ENCODE results near the gene ZNF200. TPM values are rescaled to one million over a fixed set of nuclear protein-coding genes. Genes with fewer than 3 reads are reported as not detected.
"Not testable (repeated sequence)": the region's sequence is repeated elsewhere in the genome, so short reads cannot be mapped to it uniquely, and the experiment has no call there.

ZNF200 gene
- total RNA-seq, 1 donor from 2014 or later: 9.0 TPM

GRCh38 chr16:3281222-3281820, 46.4 kb upstream of the ZNF200 start:
- DNase-seq (ENCODE audit: extremely low spot score, unreplicated experiment): no peak
- Mint-ChIP-seq H3K27me3 (ENCODE audit: unreplicated experiment) (peaks cover 10% of the 10 kb centered on the region), H3K4me1 (ENCODE audit: unreplicated experiment) (peaks cover 21% of the 10 kb centered on the region), H3K9me3 (ENCODE audit: unreplicated experiment) (peaks cover 6% of the 10 kb centered on the region), H3K27ac (ENCODE audit: unreplicated experiment) (no peak overlapping the region), H3K36me3 (ENCODE audit: unreplicated experiment) (peaks cover 12% of the 10 kb centered on the region), H3K4me3 (ENCODE audit: unreplicated experiment) (peak overlapping the region; percentile 94)
- TF ChIP-seq, protein P1, sequence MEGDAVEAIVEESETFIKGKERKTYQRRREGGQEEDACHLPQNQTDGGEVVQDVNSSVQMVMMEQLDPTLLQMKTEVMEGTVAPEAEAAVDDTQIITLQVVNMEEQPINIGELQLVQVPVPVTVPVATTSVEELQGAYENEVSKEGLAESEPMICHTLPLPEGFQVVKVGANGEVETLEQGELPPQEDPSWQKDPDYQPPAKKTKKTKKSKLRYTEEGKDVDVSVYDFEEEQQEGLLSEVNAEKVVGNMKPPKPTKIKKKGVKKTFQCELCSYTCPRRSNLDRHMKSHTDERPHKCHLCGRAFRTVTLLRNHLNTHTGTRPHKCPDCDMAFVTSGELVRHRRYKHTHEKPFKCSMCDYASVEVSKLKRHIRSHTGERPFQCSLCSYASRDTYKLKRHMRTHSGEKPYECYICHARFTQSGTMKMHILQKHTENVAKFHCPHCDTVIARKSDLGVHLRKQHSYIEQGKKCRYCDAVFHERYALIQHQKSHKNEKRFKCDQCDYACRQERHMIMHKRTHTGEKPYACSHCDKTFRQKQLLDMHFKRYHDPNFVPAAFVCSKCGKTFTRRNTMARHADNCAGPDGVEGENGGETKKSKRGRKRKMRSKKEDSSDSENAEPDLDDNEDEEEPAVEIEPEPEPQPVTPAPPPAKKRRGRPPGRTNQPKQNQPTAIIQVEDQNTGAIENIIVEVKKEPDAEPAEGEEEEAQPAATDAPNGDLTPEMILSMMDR (IDR thresholded peaks at IDR 0.05): no peak

DNA sequence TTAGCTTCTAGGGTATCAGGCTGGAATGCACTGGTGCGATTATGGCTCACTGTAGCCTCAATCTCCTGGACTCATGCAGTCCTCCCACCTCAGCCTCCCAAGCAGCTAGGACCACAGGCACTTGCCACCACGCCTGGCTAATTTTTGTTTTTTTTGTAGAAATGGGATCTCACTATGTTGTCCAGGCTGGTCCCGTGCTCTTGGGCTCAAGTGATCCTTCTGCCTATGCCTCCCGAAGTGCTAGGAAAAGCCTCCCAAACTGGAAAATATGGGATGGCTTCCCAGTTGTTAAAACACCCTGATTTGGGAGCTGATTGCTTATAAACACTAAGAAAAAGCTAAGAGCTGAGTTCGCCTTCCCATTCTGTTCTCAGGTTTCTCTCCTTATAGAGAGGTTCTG, 41.7 kb upstream of the ZNF200 start:
- H3K36me3 Mint-ChIP-seq (ENCODE audit: unreplicated experiment): no peaks in the 10 kb centered on the region
- DNase-seq (ENCODE audit: extremely low spot score, unreplicated experiment): no peak
- no peak overlapping the region for H3K4me3 Mint-ChIP-seq (ENCODE audit: unreplicated experiment)
- no peaks in the 10 kb centered on the region for H3K9me3 Mint-ChIP-seq (ENCODE audit: unreplicated experiment)
- TF ChIP-seq, protein P1 (IDR thresholded peaks at IDR 0.05): no peak
- H3K4me1 Mint-ChIP-seq (ENCODE audit: unreplicated experiment): no peaks in the 10 kb centered on the region
- no peak overlapping the region for H3K27ac Mint-ChIP-seq (ENCODE audit: unreplicated experiment)
- H3K27me3 Mint-ChIP-seq (ENCODE audit: unreplicated experiment): peaks cover 19% of the 10 kb centered on the region

DNA sequence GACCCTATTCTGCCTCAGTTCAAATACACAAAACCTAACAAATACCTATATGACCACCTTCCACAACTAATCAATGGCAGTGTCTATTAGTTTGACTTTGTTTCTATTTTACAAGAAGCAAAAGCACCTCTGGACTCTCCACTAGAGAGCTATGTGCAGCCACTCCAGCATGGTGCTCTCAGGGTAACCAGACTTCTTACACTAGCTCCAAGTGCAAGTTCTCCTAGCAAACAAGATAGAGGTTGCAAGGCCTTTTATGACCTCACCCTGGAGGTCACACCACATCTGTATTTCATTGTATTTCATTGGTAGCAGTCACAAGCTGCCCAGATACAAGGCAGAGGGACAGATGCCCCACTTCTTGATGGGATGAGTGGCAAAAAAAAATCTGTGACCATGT, 40.0 kb upstream of the ZNF200 start:
- H3K27me3 Mint-ChIP-seq (ENCODE audit: unreplicated experiment): peaks cover 19% of the 10 kb centered on the region
- no peaks in the 10 kb centered on the region for H3K9me3 Mint-ChIP-seq (ENCODE audit: unreplicated experiment)
- H3K4me1 Mint-ChIP-seq (ENCODE audit: unreplicated experiment): no peaks in the 10 kb centered on the region
- TF ChIP-seq, protein P1 (IDR thresholded peaks at IDR 0.05): no peak
- no peak overlapping the region for H3K4me3 Mint-ChIP-seq (ENCODE audit: unreplicated experiment)
- DNase-seq (ENCODE audit: extremely low spot score, unreplicated experiment): no peak
- H3K36me3 Mint-ChIP-seq (ENCODE audit: unreplicated experiment): no peaks in the 10 kb centered on the region
- no peak overlapping the region for H3K27ac Mint-ChIP-seq (ENCODE audit: unreplicated experiment)

- Mint-ChIP-seq H3K9me3 (ENCODE audit: unreplicated experiment) (no peaks in the 10 kb centered on the region), H3K36me3 (ENCODE audit: unreplicated experiment) (no peaks in the 10 kb centered on the region), H3K27ac (ENCODE audit: unreplicated experiment) (no peak overlapping the region), H3K4me3 (ENCODE audit: unreplicated experiment) (no peak overlapping the region), H3K27me3 (ENCODE audit: unreplicated experiment) (peaks cover 19% of the 10 kb centered on the region), H3K4me1 (ENCODE audit: unreplicated experiment) (no peaks in the 10 kb centered on the region)
- no peak for DNase-seq (ENCODE audit: extremely low spot score, unreplicated experiment)
- TF ChIP-seq, protein P1 (IDR thresholded peaks at IDR 0.05): no peak
Measured at GRCh38 chr16:3274490-3274889, 39.5 kb upstream of the ZNF200 start.

GRCh38 chr16:3271281-3271680, 36.3 kb upstream of the ZNF200 start:
- H3K27me3 Mint-ChIP-seq (ENCODE audit: unreplicated experiment); DNase-seq (ENCODE audit: extremely low spot score, unreplicated experiment); H3K36me3 Mint-ChIP-seq (ENCODE audit: unreplicated experiment); H3K27ac Mint-ChIP-seq (ENCODE audit: unreplicated experiment); H3K9me3 Mint-ChIP-seq (ENCODE audit: unreplicated experiment); H3K4me1 Mint-ChIP-seq (ENCODE audit: unreplicated experiment); H3K4me3 Mint-ChIP-seq (ENCODE audit: unreplicated experiment): not testable (repeated sequence)

- DNase-seq (ENCODE audit: extremely low spot score, unreplicated experiment); H3K9me3 Mint-ChIP-seq (ENCODE audit: unreplicated experiment); H3K4me1 Mint-ChIP-seq (ENCODE audit: unreplicated experiment); H3K27ac Mint-ChIP-seq (ENCODE audit: unreplicated experiment); H3K27me3 Mint-ChIP-seq (ENCODE audit: unreplicated experiment); H3K4me3 Mint-ChIP-seq (ENCODE audit: unreplicated experiment); H3K36me3 Mint-ChIP-seq (ENCODE audit: unreplicated experiment): not testable (repeated sequence)
Measured at GRCh38 chr16:3270718-3271117, 35.8 kb upstream of the ZNF200 start.
